ENCODE results near the gene GPC2.

DNA sequence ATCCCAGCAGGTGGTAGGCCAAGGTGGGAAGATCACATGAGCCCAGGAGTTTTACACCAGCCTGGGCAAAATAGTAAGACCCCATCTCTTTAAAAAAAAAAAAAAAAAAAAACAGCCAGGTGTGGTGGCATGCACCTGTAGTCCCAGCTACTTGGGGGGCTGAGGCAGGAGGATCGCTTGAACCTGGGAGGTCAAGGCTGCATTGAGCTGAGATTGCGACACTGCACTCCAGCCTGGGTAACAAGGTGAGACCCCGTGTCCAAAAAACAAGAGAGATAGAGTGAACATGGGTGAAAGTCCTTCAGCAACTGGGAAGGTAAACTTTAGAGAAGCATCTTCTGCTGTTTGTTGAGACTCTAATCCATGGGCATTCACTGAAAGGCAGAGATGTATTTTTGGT, 34.7 kb downstream of the GPC2 start:
- TF ChIP-seq POLR2AphosphoS5 (IDR thresholded peaks at IDR 0.05; ENCODE audit: low read depth, low read length): no peak
- TF ChIP-seq, protein P1, sequence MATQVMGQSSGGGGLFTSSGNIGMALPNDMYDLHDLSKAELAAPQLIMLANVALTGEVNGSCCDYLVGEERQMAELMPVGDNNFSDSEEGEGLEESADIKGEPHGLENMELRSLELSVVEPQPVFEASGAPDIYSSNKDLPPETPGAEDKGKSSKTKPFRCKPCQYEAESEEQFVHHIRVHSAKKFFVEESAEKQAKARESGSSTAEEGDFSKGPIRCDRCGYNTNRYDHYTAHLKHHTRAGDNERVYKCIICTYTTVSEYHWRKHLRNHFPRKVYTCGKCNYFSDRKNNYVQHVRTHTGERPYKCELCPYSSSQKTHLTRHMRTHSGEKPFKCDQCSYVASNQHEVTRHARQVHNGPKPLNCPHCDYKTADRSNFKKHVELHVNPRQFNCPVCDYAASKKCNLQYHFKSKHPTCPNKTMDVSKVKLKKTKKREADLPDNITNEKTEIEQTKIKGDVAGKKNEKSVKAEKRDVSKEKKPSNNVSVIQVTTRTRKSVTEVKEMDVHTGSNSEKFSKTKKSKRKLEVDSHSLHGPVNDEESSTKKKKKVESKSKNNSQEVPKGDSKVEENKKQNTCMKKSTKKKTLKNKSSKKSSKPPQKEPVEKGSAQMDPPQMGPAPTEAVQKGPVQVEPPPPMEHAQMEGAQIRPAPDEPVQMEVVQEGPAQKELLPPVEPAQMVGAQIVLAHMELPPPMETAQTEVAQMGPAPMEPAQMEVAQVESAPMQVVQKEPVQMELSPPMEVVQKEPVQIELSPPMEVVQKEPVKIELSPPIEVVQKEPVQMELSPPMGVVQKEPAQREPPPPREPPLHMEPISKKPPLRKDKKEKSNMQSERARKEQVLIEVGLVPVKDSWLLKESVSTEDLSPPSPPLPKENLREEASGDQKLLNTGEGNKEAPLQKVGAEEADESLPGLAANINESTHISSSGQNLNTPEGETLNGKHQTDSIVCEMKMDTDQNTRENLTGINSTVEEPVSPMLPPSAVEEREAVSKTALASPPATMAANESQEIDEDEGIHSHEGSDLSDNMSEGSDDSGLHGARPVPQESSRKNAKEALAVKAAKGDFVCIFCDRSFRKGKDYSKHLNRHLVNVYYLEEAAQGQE (IDR thresholded peaks at IDR 0.05; ENCODE audit: insufficient read depth in 1 of 2, low read depth in 2 of 2, low read length in 2 of 2): no peak
